MM.1S (cell line): ENCODE results near the gene NEURL1.

Source experiments
- CTCF ChIP-seq: fragments of 300-600 bp; sonication (generic); IDR thresholded peaks from 2 replicates; pipeline ENCODE4 v1.5.1; 2016; ENCODE audit warnings: antibody characterized with exemption, low read length, mixed read lengths
- EZH2 ChIP-seq: fragments of 300-600 bp; sonication (generic); optimal IDR thresholded peaks from 2 replicates; pipeline ENCODE3; 2017; ENCODE audit warnings: low read depth, mild to moderate bottlenecking, antibody characterized with exemption, low read length, mixed read lengths
- EZH2phosphoT487 ChIP-seq: fragments of 300-600 bp; sonication (generic); IDR thresholded peaks from 2 replicates; pipeline ENCODE4 v1.6.1; 2018; ENCODE audit warnings: antibody characterized with exemption, low read length

DNA sequence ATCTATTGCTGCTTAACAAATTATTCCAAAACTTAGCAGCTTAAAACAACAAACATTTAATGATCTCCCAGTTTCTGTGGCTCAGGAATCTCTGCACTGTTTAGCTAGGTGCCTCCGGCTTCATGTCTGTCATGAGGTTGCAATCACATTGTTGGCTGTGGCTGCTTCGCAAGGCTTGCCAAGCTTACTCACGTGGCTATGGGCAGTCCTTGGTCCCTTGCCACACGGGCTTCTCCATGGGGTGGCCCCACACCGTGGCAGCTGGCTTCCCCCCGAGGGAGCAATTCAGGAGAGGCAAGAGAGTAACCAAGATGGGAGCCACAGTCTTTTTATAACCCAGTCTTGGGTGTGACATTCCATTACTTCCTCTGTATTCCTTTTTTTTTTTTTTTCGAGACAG lies 67.4 kb downstream of the NEURL1 start:
- TF ChIP-seq CTCF (no peak), EZH2 (no peak), EZH2phosphoT487 (no peak)
